Tibial nerve (tissue), 4 donors: ENCODE results near the gene SLCO3A1. TPM values are rescaled to one million over a fixed set of nuclear protein-coding genes. Genes with fewer than 3 reads are reported as not detected.

Experiments
- DNase-seq, 2 donors: peaks; one replicate each; pipeline ENCODE4 v3.0.0-alpha.2; 2019; ENCODE audit warnings: low spot score in 2 of 2
- H3K27ac ChIP-seq, 4 donors: fragments of 200-600 bp; sonication (generic) in 3 of 4; one replicate each; pipeline ENCODE4 v1.5.1; 2017 to 2019; ENCODE audit warnings: mild to moderate bottlenecking in 1 of 4
- H3K27me3 ChIP-seq, 2 donors: fragments of 200-600 bp; sonication (generic) in 1 of 2; one replicate each; pipeline versions ENCODE4 v1.5.1 to v1.6.0; 2017 to 2019
- H3K36me3 ChIP-seq, 3 donors: fragments of 200-600 bp; sonication (generic); one replicate each; pipeline ENCODE4 v1.5.1; 2018 to 2019
- H3K4me1 ChIP-seq, 4 donors: fragments of 200-600 bp; sonication (generic) in 3 of 4; one replicate each; pipeline ENCODE4 v1.5.1; 2017 to 2019
- H3K4me3 ChIP-seq, 4 donors: fragments of 200-600 bp; sonication (generic) in 3 of 4; one replicate each; pipeline ENCODE4 v1.5.1; 2017 to 2019; ENCODE audit warnings: mild to moderate bottlenecking in 1 of 4, moderate library complexity in 1 of 4
- H3K9me3 ChIP-seq, 4 donors: fragments of 200-600 bp; sonication (generic) in 3 of 4; one replicate each; pipeline ENCODE4 v1.5.1; 2017 to 2019
- CTCF ChIP-seq, 5 experiments: fragments of 200-600 bp in 3 of 5; fragments of 450-650 bp in 2 of 5; sonication (generic) in 3 of 5; IDR thresholded peaks; one replicate each; pipeline ENCODE4 v1.5.1; 2016 to 2019; ENCODE audit warnings: antibody characterized with exemption in 5 of 5, mild to moderate bottlenecking in 3 of 5, moderate library complexity in 2 of 5
- EP300 ChIP-seq, 2 donors: sonication (generic); formaldehyde crosslinking; IDR thresholded peaks; one replicate each; pipeline ENCODE4 v1.6.1; 2017; ENCODE audit warnings: antibody characterized with exemption in 2 of 2, mild to moderate bottlenecking in 1 of 2
- POLR2A ChIP-seq, 2 donors: fragments of 450-650 bp; IDR thresholded peaks; one replicate each; pipeline ENCODE4 v1.6.1; 2017; ENCODE audit warnings: antibody characterized with exemption in 2 of 2, mild to moderate bottlenecking in 2 of 2, moderate library complexity in 2 of 2
- WGBS, 2 donors: methylation state at CpG; one replicate each; pipeline ENCODE4 v1.1.5; 2018; 5-methylcytosine and 5-hydroxymethylcytosine counted together
- total RNA-seq, 4 donors: library from RNA; depleted of rRNA; stranded (reverse); fragments of >200 nt; gene quantifications; one replicate each; pipeline ENCODE4 v1.1.0, GENCODE V29; 2016

SLCO3A1 gene
- total RNA-seq, 4 donors from 2014 or later: 13.8 to 20.2 (median 14.3) TPM

- H3K9me3 ChIP-seq: no peaks in the 10 kb centered on the region
- WGBS, 2 donors: 56 to 60% methylated on average over 9 of the region's 9 CpGs
- TF ChIP-seq POLR2A (IDR thresholded peaks at IDR 0.05) (no peak), EP300 (IDR thresholded peaks at IDR 0.05) (no peak)
- H3K27me3 ChIP-seq: no peaks in the 10 kb centered on the region
- DNase-seq: no peak
- no peaks in the 10 kb centered on the region for H3K36me3 ChIP-seq
- H3K4me3 ChIP-seq: no peak overlapping the region
- H3K4me1 ChIP-seq: peaks cover 0 to 42% (median 7%) of the 10 kb centered on the region in 4 donors
- H3K27ac ChIP-seq: peak overlapping the region in 2 of 4 donors; percentile 27 to 70
Observed at GRCh38 chr15:91965501-91966193, 112.1 kb downstream of the SLCO3A1 start.

- 25 to 80% methylated on average over 6 of the region's 6 CpGs for WGBS, 2 donors
- peak overlapping the region in 2 of 4 donors; percentile 27 to 70 for H3K27ac ChIP-seq
Observed at GRCh38 chr15:91966194-91966552, 112.7 kb downstream of the SLCO3A1 start.

GRCh38 chr15:91967935-91968606 lies 114.6 kb downstream of the SLCO3A1 start:
- no peaks in the 10 kb centered on the region for H3K36me3 ChIP-seq
- no peaks in the 10 kb centered on the region for H3K9me3 ChIP-seq
- DNase-seq: no peak
- WGBS, 2 donors: 89 to 91% methylated on average over 8 of the region's 8 CpGs
- peaks cover 0 to 42% (median 7%) of the 10 kb centered on the region in 4 donors for H3K4me1 ChIP-seq
- H3K27ac ChIP-seq: no peak overlapping the region
- TF ChIP-seq POLR2A (IDR thresholded peaks at IDR 0.05) (no peak), EP300 (IDR thresholded peaks at IDR 0.05) (no peak), CTCF (IDR thresholded peaks at IDR 0.05) (no peak)
- H3K27me3 ChIP-seq: no peaks in the 10 kb centered on the region
- no peak overlapping the region for H3K4me3 ChIP-seq

More at GRCh38 chr15:91966194-91966552, 112.7 kb downstream of the SLCO3A1 start:
- Histone ChIP-seq H3K27me3 (no peaks in the 10 kb centered on the region), H3K36me3 (no peaks in the 10 kb centered on the region), H3K4me1 (peaks cover 0 to 42% (median 7%) of the 10 kb centered on the region in 4 donors), H3K9me3 (no peaks in the 10 kb centered on the region), H3K4me3 (no peak overlapping the region)
- DNase-seq: no peak
- TF ChIP-seq CTCF (IDR thresholded peaks at IDR 0.05) (no peak), POLR2A (IDR thresholded peaks at IDR 0.05) (no peak), EP300 (IDR thresholded peaks at IDR 0.05) (no peak)

DNA sequence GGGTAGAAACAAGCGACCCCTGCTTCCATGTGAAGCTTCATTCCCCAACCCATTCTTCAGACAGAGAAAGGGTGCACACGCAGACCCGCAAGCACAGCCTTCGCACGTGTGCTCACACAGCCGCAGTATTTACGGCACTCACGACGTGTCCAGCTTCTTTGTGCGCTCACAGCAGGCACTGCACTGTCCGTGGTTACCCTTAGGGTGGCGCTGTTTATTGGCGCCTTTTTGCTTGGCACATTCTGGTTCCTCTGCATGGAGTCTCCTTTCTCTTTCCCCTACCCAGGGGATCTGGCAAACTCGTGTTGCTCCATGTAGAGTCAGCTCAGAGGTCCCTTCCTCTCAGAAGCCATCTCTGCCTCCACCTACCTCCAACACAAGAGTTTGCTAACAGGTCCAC lies 115.1 kb downstream of the SLCO3A1 start:
- H3K4me1 ChIP-seq: peaks cover 0 to 42% (median 7%) of the 10 kb centered on the region in 4 donors
- H3K27ac ChIP-seq: no peak overlapping the region
- H3K27me3 ChIP-seq: no peaks in the 10 kb centered on the region
- no peak overlapping the region for H3K4me3 ChIP-seq
- DNase-seq: no peak
- 92 to 96% methylated on average over 14 of the region's 14 CpGs for whole genome bisulfite sequencing, 2 donors
- no peak for TF ChIP-seq CTCF (IDR thresholded peaks at IDR 0.05)
- TF ChIP-seq POLR2A (IDR thresholded peaks at IDR 0.05): no peak
- TF ChIP-seq EP300 (IDR thresholded peaks at IDR 0.05): no peak
- no peaks in the 10 kb centered on the region for H3K9me3 ChIP-seq
- no peaks in the 10 kb centered on the region for H3K36me3 ChIP-seq

DNA sequence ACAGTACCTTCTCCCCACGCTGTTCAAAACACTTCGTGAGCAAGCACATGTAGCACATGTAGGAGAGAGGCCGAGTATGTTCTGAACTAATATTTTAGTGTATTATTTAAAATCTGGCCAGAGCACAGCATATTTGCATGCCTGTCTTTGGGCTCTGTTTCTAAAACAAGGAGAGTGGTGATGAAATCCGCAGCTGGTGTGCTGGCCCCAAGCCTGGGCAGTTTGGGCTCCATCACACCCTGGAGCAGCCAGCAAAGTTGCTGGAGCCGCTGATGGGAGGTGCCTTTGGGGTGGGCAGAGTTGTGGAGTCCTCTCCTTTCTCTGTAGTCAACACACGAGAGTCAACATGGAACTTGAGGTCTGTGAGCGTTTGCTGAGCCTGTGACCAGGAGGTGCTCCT lies 116.6 kb downstream of the SLCO3A1 start:
- Histone ChIP-seq H3K36me3 (no peaks in the 10 kb centered on the region), H3K4me1 (peaks cover 0 to 45% (median 7%) of the 10 kb centered on the region in 4 donors), H3K27ac (peak overlapping the region in 1 of 4 donors; percentile 20), H3K9me3 (no peaks in the 10 kb centered on the region), H3K27me3 (no peaks in the 10 kb centered on the region), H3K4me3 (no peak overlapping the region)
- DNase-seq: peak in 1 of 2 donors; percentile 23
- no peak for TF ChIP-seq POLR2A (IDR thresholded peaks at IDR 0.05)
- TF ChIP-seq EP300 (IDR thresholded peaks at IDR 0.05): no peak
- no peak for TF ChIP-seq CTCF (IDR thresholded peaks at IDR 0.05)
- 55 to 64% methylated on average over 6 to 7 of the region's 7 CpGs for WGBS, 2 donors
